B cell (primary cell): ENCODE measurements around the gene TRIM28. TPM values are rescaled to one million over a fixed set of nuclear protein-coding genes. Genes with fewer than 3 reads are reported as not detected.

Source experiments
- ATAC-seq: fragments of 200-7000 bp; cut with Tn5 transposase; one replicate; pipeline ENCODE4 v1.10.0; 2021; ENCODE audit warnings: low read depth, mild to moderate bottlenecking, moderate number of reproducible peaks, moderate library complexity
- CTCF ChIA-PET: fragments of 350-600 bp; sonication (Branson Sonifier 250); formaldehyde crosslinking; loops from one replicate; lab custom pipeline; 2021; ENCODE audit warnings: antibody characterized with exemption, inconsistent platforms; lab: Charles Lee
- POLR2A ChIA-PET: fragments of 350-600 bp; sonication (Branson Sonifier 250); formaldehyde crosslinking; loops from one replicate; lab custom pipeline; 2021; ENCODE audit warnings: antibody characterized with exemption; lab: Charles Lee
- DNase-seq: peaks from one replicate; pipeline ENCODE4 v3.0.0; 2013
- H2AFZ ChIP-seq: 2 replicates; pipeline ENCODE4 v1.6.1; 2012; ENCODE audit warnings: mild to moderate bottlenecking, low read depth, low read length; ENCODE audit not compliant: insufficient read depth, poor library complexity, severe bottlenecking
- H3K27ac ChIP-seq, 2 donors: 1 replicate in 1 of 2; 2 replicates in 1 of 2; pipeline ENCODE4 v1.5.1; 2012 to 2013; ENCODE audit warnings: low read length in 2 of 2, mild to moderate bottlenecking in 2 of 2, moderate library complexity in 1 of 2
- H3K27me3 ChIP-seq, 4 experiments: fragments of 200-600 bp in 1 of 4; sonication (generic) in 1 of 4; replicated peaks in 1 of 4; 1 replicate in 2 of 4; 2 replicates in 2 of 4; pipeline versions ENCODE4 v1.6.1 to v1.7.0; 2013 to 2016; ENCODE audit warnings: low read length in 3 of 4, mild to moderate bottlenecking in 2 of 4, mixed read lengths in 1 of 4, moderate library complexity in 1 of 4; ENCODE audit not compliant: insufficient read depth in 4 of 4, control insufficient read depth in 3 of 4; ENCODE audit errors: control extremely low read depth in 1 of 4
- H3K36me3 ChIP-seq, 2 experiments: replicated peaks in 1 of 2; 1 replicate in 1 of 2; 2 replicates in 1 of 2; pipeline versions ENCODE4 v1.6.1 to v1.7.1; 2013; ENCODE audit warnings: low read length in 1 of 2; ENCODE audit not compliant: insufficient read depth in 2 of 2, control insufficient read depth in 1 of 2; ENCODE audit errors: control extremely low read depth in 1 of 2, extremely low read depth in 1 of 2
- H3K4me1 ChIP-seq, 2 donors: fragments of 200-600 bp in 1 of 2; sonication (generic) in 1 of 2; 1 replicate in 1 of 2; 2 replicates in 1 of 2; pipeline versions ENCODE4 v1.5.1 to v1.6.1; 2013 to 2017; ENCODE audit warnings: low read length in 2 of 2; ENCODE audit not compliant: control insufficient read depth in 2 of 2, insufficient read depth in 2 of 2
- H3K4me2 ChIP-seq: replicated peaks from 2 replicates; pipeline ENCODE3; 2012; ENCODE audit warnings: mild to moderate bottlenecking, low read depth, low read length; ENCODE audit not compliant: poor library complexity, severe bottlenecking
- H3K4me3 ChIP-seq, 5 experiments: fragments of 200-600 bp in 1 of 5; sonication (generic) in 1 of 5; 1 replicate in 3 of 5; 2 replicates in 2 of 5; pipeline versions ENCODE4 v1.5.1 to v1.7.0; 2011 to 2016; ENCODE audit warnings: low read length in 4 of 5, mild to moderate bottlenecking in 4 of 5, low read depth in 2 of 5, control low read depth in 1 of 5, moderate library complexity in 1 of 5; ENCODE audit not compliant: insufficient read depth in 1 of 5; ENCODE audit errors: control extremely low read depth in 1 of 5, extremely low read depth in 1 of 5
- H3K79me2 ChIP-seq: fragments of 200-600 bp; sonication (generic); one replicate; pipeline ENCODE4 v1.6.0; 2016; ENCODE audit warnings: low read length; ENCODE audit not compliant: control insufficient read depth, insufficient read depth
- H3K9ac ChIP-seq: fragments of 200-600 bp; sonication (generic); 2 replicates; pipeline ENCODE4 v1.6.1; 2017; ENCODE audit warnings: mild to moderate bottlenecking, low read length, moderate library complexity
- H3K9me3 ChIP-seq, 3 donors: one replicate each; pipeline versions ENCODE4 v1.6.1 to v1.7.1; 2013; ENCODE audit warnings: low read length in 2 of 3; ENCODE audit not compliant: control insufficient read depth in 2 of 3, insufficient read depth in 1 of 3; ENCODE audit errors: control extremely low read depth in 1 of 3
- H4K20me1 ChIP-seq: 2 replicates; pipeline ENCODE4 v1.6.0; 2012; ENCODE audit warnings: mild to moderate bottlenecking, low read length; ENCODE audit not compliant: insufficient read depth, control insufficient read depth, poor library complexity, severe bottlenecking
- H3K27ac Mint-ChIP-seq: one replicate; pipeline ENCODE4 v1.8.0; 2021; ENCODE audit warnings: mixed read lengths
- H3K27me3 Mint-ChIP-seq: one replicate; pipeline ENCODE4 v1.8.0; 2021; ENCODE audit warnings: mixed read lengths
- H3K4me1 Mint-ChIP-seq: one replicate; pipeline ENCODE4 v1.8.0; 2021; ENCODE audit warnings: mixed read lengths
- H3K4me3 Mint-ChIP-seq: one replicate; pipeline ENCODE4 v1.8.0; 2021; ENCODE audit warnings: mixed read lengths
- H3K9me3 Mint-ChIP-seq: one replicate; pipeline ENCODE4 v1.8.0; 2022; ENCODE audit warnings: mixed read lengths; ENCODE audit not compliant: insufficient read depth
- CTCF ChIP-seq: fragments of 200-600 bp; IDR thresholded peaks from one replicate; pipeline ENCODE4 v1.8.0; 2022; ENCODE audit warnings: antibody characterized with exemption, mild to moderate bottlenecking
- EZH2 ChIP-seq: IDR thresholded peaks from 2 replicates; pipeline ENCODE4 v1.6.1; 2012; ENCODE audit warnings: borderline replicate concordance, low read depth, mild to moderate bottlenecking, moderate library complexity, low read length; ENCODE audit not compliant: insufficient read depth, poor library complexity, severe bottlenecking
- WGBS: methylation state at CpG from one replicate; pipeline ENCODE4 v1.1.5; 2013; ENCODE audit warnings: missing lambda C conversion rate; ENCODE audit not compliant: insufficient coverage; 5-methylcytosine and 5-hydroxymethylcytosine counted together
- intact Hi-C: fragments of 100-400 bp; cut with micrococcal nuclease; formaldehyde crosslinking; loops from one replicate; pipeline ENCODE4 v1.10.0; 2022
- polyA plus RNA-seq: library from polyadenylated mRNA; depleted of rRNA; stranded (reverse); fragments of >200 nt; gene quantifications from 2 replicates; pipeline ENCODE4 v1.2.3, GENCODE V29; 2012
- total RNA-seq, 2 donors: library from RNA; stranded (reverse); fragments of 120-200 nt in 1 of 2; gene quantifications; 1 replicate in 1 of 2; 2 replicates in 1 of 2; pipeline versions ENCODE4 v1.2.3 to v1.2.4, GENCODE V29; 2013 to 2022

TRIM28 gene
- total and polyA plus RNA-seq, 2 donors (not counting 1 experiment from before 2014, with no cell fraction given): 370 to 569 TPM

DNA sequence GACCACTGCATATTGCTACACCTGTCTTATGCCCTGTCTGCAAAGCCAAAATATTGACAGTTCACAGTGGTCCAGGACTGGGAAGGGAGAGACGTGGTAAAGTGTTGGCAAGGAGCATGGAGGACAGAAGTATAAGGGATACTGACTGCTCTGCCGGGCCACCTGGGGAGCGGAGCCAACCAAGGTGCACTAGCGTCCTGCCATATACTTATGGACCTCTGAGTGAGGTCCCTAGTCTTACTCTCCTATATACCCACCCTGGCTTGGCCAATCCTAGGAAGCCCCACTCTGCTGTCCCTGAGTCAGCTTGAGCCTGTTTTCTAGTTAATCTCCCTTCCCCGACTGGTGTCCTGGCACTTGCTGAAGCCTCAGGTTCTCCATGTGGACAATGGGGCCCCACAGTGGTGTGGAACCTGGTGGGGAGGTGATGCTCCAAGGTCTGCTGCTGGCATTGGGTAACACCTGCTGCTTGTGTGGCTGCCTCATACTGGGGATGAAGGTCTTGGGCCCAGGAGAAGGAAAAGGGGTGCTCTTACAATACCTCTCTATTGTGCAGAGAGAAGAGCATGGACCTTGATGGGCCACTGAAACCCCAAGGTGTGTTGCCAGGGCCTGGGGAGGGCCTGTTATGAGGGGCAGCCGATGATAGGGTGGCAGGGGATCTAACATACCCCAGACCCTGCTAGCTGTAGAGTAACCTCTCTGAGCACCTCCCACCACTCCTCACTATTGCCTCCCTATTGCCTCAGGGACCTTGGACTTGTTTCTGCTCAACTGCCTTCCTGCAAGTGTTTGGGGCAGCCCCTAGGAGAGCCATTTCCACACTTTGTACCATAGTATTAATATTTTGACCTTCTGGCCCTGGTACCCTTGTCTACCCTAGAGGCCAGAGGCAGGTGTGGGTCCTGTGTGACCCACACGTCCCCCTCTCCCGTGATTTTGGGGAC, 6.7 kb upstream of the TRIM28 start:
- DNase-seq (no peak), ATAC-seq (no peak)
- Mint-ChIP-seq H3K27ac (no peak overlapping the region), H3K9me3 (no peaks in the 10 kb centered on the region), H3K4me1 (peaks cover 13% of the 10 kb centered on the region), H3K4me3 (no peak overlapping the region), H3K27me3 (peaks cover 14% of the 10 kb centered on the region)
- Histone ChIP-seq H4K20me1 (no peaks in the 10 kb centered on the region), H3K27me3 (peaks cover 0 to 33% (median 9%) of the 10 kb centered on the region in 4 experiments), H3K79me2 (no peaks in the 10 kb centered on the region), H3K4me3 (no peak overlapping the region), H2AFZ (no peak overlapping the region), H3K27ac (no peak overlapping the region), H3K9ac (no peak overlapping the region), H3K9me3 (peaks cover 0 to 5% (median 0%) of the 10 kb centered on the region in 3 donors), H3K4me2 (no peak overlapping the region), H3K4me1 (peaks cover 12 to 15% of the 10 kb centered on the region in 2 donors), H3K36me3 (no peaks in the 10 kb centered on the region)
- TF ChIP-seq EZH2 (no peak), CTCF (no peak)
- intact Hi-C loops: no loop called here
- CTCF ChIA-PET: interaction anchor here (1.5 kb wide), 1 partner anchor 17 kb away, joined by 4 read pairs; the partner anchor contains the start of gene ZBTB45
- 90% methylated on average over 3 of the region's 8 CpGs for WGBS
- POLR2A ChIA-PET: no interaction called here
